Osteocyte (in vitro differentiated cells): ENCODE results near the gene IL36RN. TPM values are rescaled to one million over a fixed set of nuclear protein-coding genes. Genes with fewer than 3 reads are reported as not detected.

Source experiments
- DNase-seq: peaks from one replicate; pipeline ENCODE4 v3.0.0; 2021; ENCODE audit warnings: mixed read lengths; ENCODE audit not compliant: unreplicated experiment; ENCODE audit errors: extremely low spot score
- H3K27ac Mint-ChIP-seq: one replicate; pipeline ENCODE4 v1.8.0; 2021; ENCODE audit warnings: mild to moderate bottlenecking, mixed read lengths; ENCODE audit not compliant: unreplicated experiment
- H3K27me3 Mint-ChIP-seq: one replicate; pipeline ENCODE4 v1.8.0; 2021; ENCODE audit warnings: mixed read lengths; ENCODE audit not compliant: unreplicated experiment
- H3K36me3 Mint-ChIP-seq: one replicate; pipeline ENCODE4 v1.8.0; 2021; ENCODE audit warnings: mixed read lengths; ENCODE audit not compliant: unreplicated experiment
- H3K4me1 Mint-ChIP-seq: one replicate; pipeline ENCODE4 v1.8.0; 2021; ENCODE audit warnings: mixed read lengths; ENCODE audit not compliant: unreplicated experiment
- H3K4me3 Mint-ChIP-seq: one replicate; pipeline ENCODE4 v1.8.0; 2021; ENCODE audit warnings: mild to moderate bottlenecking, moderate library complexity, mixed read lengths; ENCODE audit not compliant: unreplicated experiment
- H3K9me3 Mint-ChIP-seq: one replicate; pipeline ENCODE4 v1.8.0; 2021; ENCODE audit warnings: mixed read lengths; ENCODE audit not compliant: unreplicated experiment
- total RNA-seq: library from RNA; stranded (reverse); gene quantifications from 2 replicates; pipeline ENCODE4 v1.2.1, GENCODE V29; 2021
- TF ChIP-seq, protein P1 (sequence below): fragments of 200-600 bp; sonication (generic); IDR thresholded peaks from 2 replicates; pipeline ENCODE4 v1.5.0; 2021; ENCODE audit warnings: antibody characterized with exemption, mild to moderate bottlenecking, moderate library complexity

Gene IL36RN
- total RNA-seq, 1 donor from 2014 or later = not detected

DNA sequence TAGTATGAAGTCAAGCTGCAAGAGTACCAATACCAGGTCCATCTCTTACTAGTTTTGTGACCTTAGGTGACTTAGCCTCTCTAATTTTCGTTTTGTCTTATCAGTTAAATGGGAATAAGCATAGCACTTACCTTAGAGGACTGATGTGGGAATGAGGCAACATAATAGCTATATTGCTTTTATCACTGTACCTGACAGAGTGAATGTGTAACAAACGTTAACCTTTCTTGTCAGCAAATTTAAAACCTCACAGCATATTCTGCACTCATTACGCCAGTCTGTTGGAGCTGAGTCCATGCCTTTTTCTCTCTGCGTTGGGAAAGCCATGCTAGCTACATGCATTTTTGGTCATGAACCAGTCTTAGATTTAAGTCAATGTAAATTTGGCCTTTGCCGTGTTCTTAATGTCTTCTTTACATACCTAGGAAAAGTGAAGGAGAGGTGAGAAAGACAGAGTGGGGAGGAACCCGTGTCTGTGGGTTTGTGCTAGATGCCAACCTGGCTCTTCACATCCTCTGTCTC lies 6.5 kb upstream of the IL36RN start, which contains the start of gene IL36B:
Gene IL36B, minus strand, starts transcription at position 472 of the 522 bp plus-strand sequence.
- peaks cover 25% of the 10 kb centered on the region for H3K27me3 Mint-ChIP-seq
- H3K27ac Mint-ChIP-seq = no peak within 1 kb of the TSS
- no peak within 1 kb of the TSS for H3K4me3 Mint-ChIP-seq
- peak; percentile 5 for DNase-seq
- H3K36me3 Mint-ChIP-seq = no peaks in the 10 kb centered on the region
- peaks cover 9% of the 10 kb centered on the region for H3K9me3 Mint-ChIP-seq
- TF ChIP-seq, protein P1, sequence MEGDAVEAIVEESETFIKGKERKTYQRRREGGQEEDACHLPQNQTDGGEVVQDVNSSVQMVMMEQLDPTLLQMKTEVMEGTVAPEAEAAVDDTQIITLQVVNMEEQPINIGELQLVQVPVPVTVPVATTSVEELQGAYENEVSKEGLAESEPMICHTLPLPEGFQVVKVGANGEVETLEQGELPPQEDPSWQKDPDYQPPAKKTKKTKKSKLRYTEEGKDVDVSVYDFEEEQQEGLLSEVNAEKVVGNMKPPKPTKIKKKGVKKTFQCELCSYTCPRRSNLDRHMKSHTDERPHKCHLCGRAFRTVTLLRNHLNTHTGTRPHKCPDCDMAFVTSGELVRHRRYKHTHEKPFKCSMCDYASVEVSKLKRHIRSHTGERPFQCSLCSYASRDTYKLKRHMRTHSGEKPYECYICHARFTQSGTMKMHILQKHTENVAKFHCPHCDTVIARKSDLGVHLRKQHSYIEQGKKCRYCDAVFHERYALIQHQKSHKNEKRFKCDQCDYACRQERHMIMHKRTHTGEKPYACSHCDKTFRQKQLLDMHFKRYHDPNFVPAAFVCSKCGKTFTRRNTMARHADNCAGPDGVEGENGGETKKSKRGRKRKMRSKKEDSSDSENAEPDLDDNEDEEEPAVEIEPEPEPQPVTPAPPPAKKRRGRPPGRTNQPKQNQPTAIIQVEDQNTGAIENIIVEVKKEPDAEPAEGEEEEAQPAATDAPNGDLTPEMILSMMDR = no peak
- no peaks in the 10 kb centered on the region for H3K4me1 Mint-ChIP-seq

DNA sequence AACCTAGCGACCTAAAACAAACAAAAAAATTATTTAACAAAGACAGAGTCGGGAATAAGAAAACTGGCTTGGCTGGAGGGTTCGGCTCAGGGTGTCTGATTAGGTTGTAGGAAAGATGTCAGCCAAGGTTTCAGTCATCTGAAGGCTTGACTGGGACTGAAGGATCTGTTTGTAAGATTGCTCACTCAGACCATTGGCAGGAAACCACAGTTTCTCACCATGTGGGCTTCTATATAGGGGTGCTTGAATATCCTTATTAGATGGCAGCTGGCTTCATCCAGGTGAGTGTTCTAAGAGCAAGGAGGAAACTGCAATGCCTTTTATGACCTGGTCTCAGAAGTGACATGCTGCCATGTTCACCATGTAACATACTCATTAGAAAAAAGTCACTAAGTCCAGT lies 5.3 kb upstream of the IL36RN start:
- Mint-ChIP-seq H3K9me3 (peaks cover 9% of the 10 kb centered on the region), H3K4me1 (no peaks in the 10 kb centered on the region), H3K27ac (no peak overlapping the region), H3K4me3 (no peak overlapping the region), H3K36me3 (no peaks in the 10 kb centered on the region), H3K27me3 (peaks cover 29% of the 10 kb centered on the region)
- TF ChIP-seq, protein P1 = no peak
- DNase-seq = peak; percentile 53

DNA sequence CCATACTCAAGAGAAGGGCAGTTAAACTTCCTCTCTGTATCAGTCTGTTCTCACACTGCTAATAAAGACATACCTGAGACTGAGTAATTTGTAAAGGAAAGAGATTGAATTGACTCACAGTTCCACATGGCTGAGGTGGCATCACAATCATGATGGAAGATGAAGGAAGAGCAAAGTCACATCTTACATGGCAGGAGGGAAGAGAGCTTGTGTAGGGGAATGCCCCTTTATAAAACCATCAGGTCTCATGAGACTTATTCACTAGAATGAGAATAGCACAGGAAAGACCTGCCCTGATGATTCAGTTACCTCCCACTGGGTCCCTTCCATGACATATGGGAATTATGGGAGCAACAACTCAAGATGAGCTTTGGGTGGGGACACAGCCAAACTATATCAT lies 4.9 kb upstream of the IL36RN start:
- H3K9me3 Mint-ChIP-seq = peaks cover 9% of the 10 kb centered on the region
- TF ChIP-seq, protein P1 = no peak
- no peak overlapping the region for H3K27ac Mint-ChIP-seq
- H3K4me1 Mint-ChIP-seq = no peaks in the 10 kb centered on the region
- peaks cover 27% of the 10 kb centered on the region for H3K27me3 Mint-ChIP-seq
- no peak overlapping the region for H3K4me3 Mint-ChIP-seq
- no peaks in the 10 kb centered on the region for H3K36me3 Mint-ChIP-seq
- DNase-seq = no peak

DNA sequence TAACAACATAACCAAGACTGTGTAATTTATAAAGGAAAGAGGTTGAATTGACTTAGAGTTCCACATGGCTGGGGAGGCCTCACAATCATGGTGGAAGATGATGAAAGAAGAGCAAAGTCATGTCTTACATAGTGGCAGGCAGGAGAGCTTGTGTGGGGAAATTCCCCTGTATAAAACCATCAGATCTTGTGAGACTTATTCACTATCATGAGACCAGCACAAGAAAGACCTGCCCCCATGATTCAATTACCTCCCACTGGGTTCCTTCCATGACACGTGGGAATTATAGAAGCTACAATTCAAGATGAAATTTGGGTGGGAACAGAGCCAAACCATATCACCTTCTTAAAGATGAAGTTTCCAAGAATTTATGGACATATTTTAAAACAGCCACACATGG lies 2.5 kb upstream of the IL36RN start:
- H3K4me1 Mint-ChIP-seq = no peaks in the 10 kb centered on the region
- H3K27me3 Mint-ChIP-seq = peaks cover 32% of the 10 kb centered on the region
- TF ChIP-seq, protein P1 = no peak
- peak; percentile 15 for DNase-seq
- no peaks in the 10 kb centered on the region for H3K36me3 Mint-ChIP-seq
- no peak overlapping the region for H3K27ac Mint-ChIP-seq
- H3K4me3 Mint-ChIP-seq = no peak overlapping the region
- peaks cover 9% of the 10 kb centered on the region for H3K9me3 Mint-ChIP-seq

DNA sequence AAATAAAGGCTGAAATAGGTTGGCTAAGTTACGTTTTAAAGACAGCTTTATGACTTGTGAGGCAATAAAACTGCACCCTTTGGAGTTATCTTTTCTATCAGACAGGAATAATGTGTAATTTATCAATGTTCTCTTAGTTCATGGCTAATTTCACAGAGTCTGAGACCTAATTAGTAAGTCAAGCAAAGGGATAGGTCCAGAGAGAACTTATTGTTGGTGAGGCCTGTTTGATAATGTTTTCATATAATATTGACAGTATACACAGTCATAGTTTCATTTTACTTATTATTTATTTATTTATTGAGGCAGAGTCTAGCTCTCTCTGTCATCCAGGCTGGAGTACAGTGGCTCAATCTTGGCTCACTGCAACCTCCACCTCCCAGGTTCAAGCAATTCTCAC lies 1.9 kb upstream of the IL36RN start:
- TF ChIP-seq, protein P1 = no peak
- Mint-ChIP-seq H3K27ac (no peak overlapping the region), H3K9me3 (peaks cover 9% of the 10 kb centered on the region), H3K27me3 (peaks cover 32% of the 10 kb centered on the region), H3K4me3 (no peak overlapping the region), H3K36me3 (no peaks in the 10 kb centered on the region), H3K4me1 (no peaks in the 10 kb centered on the region)
- no peak for DNase-seq
